Measurements from ENCODE around the gene SGCD.

The SGCD gene

GRCh38 chr5:156354571-156354970 is 27.6 kb downstream of the SGCD start:
- Histone ChIP-seq H3K79me2 (peaks cover 7% of the 10 kb centered on the region), H3K4me3 (ENCODE audit: low read depth, low read length) (no peak overlapping the region), H3K36me3 (ENCODE audit: control insufficient read depth, insufficient read depth, low read length) (no peaks in the 10 kb centered on the region), H2AFZ (no peak overlapping the region), H3K9me3 (ENCODE audit: control insufficient read depth, low read length) (no peaks in the 10 kb centered on the region), H3K9ac (no peak overlapping the region), H3K27ac (no peak overlapping the region), H3K27me3 (ENCODE audit: control insufficient read depth, insufficient read depth, low read length) (no peaks in the 10 kb centered on the region), H3K4me1 (no peaks in the 10 kb centered on the region), H3K4me2 (ENCODE audit: low read length) (no peak overlapping the region)
- TF ChIP-seq, protein P1, sequence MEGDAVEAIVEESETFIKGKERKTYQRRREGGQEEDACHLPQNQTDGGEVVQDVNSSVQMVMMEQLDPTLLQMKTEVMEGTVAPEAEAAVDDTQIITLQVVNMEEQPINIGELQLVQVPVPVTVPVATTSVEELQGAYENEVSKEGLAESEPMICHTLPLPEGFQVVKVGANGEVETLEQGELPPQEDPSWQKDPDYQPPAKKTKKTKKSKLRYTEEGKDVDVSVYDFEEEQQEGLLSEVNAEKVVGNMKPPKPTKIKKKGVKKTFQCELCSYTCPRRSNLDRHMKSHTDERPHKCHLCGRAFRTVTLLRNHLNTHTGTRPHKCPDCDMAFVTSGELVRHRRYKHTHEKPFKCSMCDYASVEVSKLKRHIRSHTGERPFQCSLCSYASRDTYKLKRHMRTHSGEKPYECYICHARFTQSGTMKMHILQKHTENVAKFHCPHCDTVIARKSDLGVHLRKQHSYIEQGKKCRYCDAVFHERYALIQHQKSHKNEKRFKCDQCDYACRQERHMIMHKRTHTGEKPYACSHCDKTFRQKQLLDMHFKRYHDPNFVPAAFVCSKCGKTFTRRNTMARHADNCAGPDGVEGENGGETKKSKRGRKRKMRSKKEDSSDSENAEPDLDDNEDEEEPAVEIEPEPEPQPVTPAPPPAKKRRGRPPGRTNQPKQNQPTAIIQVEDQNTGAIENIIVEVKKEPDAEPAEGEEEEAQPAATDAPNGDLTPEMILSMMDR (IDR thresholded peaks at IDR 0.05): no peak

GRCh38 chr5:156356238-156356637 is 29.3 kb downstream of the SGCD start:
- Histone ChIP-seq H3K9me3 (ENCODE audit: control insufficient read depth, low read length) (no peaks in the 10 kb centered on the region), H3K27ac (no peak overlapping the region), H3K4me2 (ENCODE audit: low read length) (no peak overlapping the region), H2AFZ (no peak overlapping the region), H3K4me1 (no peaks in the 10 kb centered on the region), H3K9ac (no peak overlapping the region), H3K36me3 (ENCODE audit: control insufficient read depth, insufficient read depth, low read length) (no peaks in the 10 kb centered on the region), H3K79me2 (peaks cover 4% of the 10 kb centered on the region), H3K27me3 (ENCODE audit: control insufficient read depth, insufficient read depth, low read length) (no peaks in the 10 kb centered on the region), H3K4me3 (ENCODE audit: low read depth, low read length) (no peak overlapping the region)
- TF ChIP-seq, protein P1 (IDR thresholded peaks at IDR 0.05): no peak

GRCh38 chr5:156359476-156359875 is 32.5 kb downstream of the SGCD start:
- Histone ChIP-seq H3K4me3 (ENCODE audit: low read depth, low read length) (no peak overlapping the region), H3K4me1 (no peaks in the 10 kb centered on the region), H3K9ac (no peak overlapping the region), H3K36me3 (ENCODE audit: control insufficient read depth, insufficient read depth, low read length) (no peaks in the 10 kb centered on the region), H3K79me2 (peaks cover 2% of the 10 kb centered on the region), H3K4me2 (ENCODE audit: low read length) (no peak overlapping the region), H3K27me3 (ENCODE audit: control insufficient read depth, insufficient read depth, low read length) (no peaks in the 10 kb centered on the region), H2AFZ (no peak overlapping the region), H3K9me3 (ENCODE audit: control insufficient read depth, low read length) (no peaks in the 10 kb centered on the region), H3K27ac (no peak overlapping the region)
- TF ChIP-seq, protein P1 (IDR thresholded peaks at IDR 0.05): no peak

- H3K27me3 ChIP-seq (ENCODE audit: control insufficient read depth, insufficient read depth, low read length): no peaks in the 10 kb centered on the region
- TF ChIP-seq, protein P1 (IDR thresholded peaks at IDR 0.05): no peak
- no peaks in the 10 kb centered on the region for H3K36me3 ChIP-seq (ENCODE audit: control insufficient read depth, insufficient read depth, low read length)
- H3K4me3 ChIP-seq (ENCODE audit: low read depth, low read length): no peak overlapping the region
- no peaks in the 10 kb centered on the region for H3K9me3 ChIP-seq (ENCODE audit: control insufficient read depth, low read length)
- no peak overlapping the region for H3K4me2 ChIP-seq (ENCODE audit: low read length)
- no peaks in the 10 kb centered on the region for H3K4me1 ChIP-seq
- no peak overlapping the region for H3K27ac ChIP-seq
- H3K79me2 ChIP-seq: peaks cover 2% of the 10 kb centered on the region
- no peak overlapping the region for H3K9ac ChIP-seq
- H2AFZ ChIP-seq: no peak overlapping the region
Observed at GRCh38 chr5:156361436-156362109, 34.6 kb downstream of the SGCD start.

DNA sequence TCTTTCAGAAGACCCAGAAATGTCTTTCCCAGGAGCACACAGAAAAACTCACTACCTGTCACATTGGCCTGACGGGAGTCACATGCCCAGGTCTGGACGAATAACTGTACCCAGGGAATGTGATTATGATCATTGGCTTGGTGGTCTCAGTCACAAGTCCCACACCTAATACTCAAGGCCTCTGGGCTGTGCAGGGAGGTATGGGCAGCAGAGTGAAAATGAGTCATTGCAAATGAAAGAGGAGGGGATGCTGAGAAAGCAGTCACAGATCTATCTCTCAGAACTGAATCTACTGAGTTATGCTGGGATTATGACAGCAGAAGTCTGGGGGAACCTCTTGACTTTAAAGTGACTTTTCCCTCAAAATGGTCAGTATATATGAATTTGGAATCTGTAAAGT is 36.9 kb downstream of the SGCD start:
- no peak overlapping the region for H3K4me3 ChIP-seq (ENCODE audit: low read depth, low read length)
- H2AFZ ChIP-seq: no peak overlapping the region
- H3K27ac ChIP-seq: no peak overlapping the region
- no peak overlapping the region for H3K4me2 ChIP-seq (ENCODE audit: low read length)
- no peak overlapping the region for H3K9ac ChIP-seq
- TF ChIP-seq, protein P1 (IDR thresholded peaks at IDR 0.05): no peak
- H3K4me1 ChIP-seq: no peaks in the 10 kb centered on the region
- no peaks in the 10 kb centered on the region for H3K9me3 ChIP-seq (ENCODE audit: control insufficient read depth, low read length)
- peaks cover 2% of the 10 kb centered on the region for H3K79me2 ChIP-seq
- no peaks in the 10 kb centered on the region for H3K27me3 ChIP-seq (ENCODE audit: control insufficient read depth, insufficient read depth, low read length)
- no peaks in the 10 kb centered on the region for H3K36me3 ChIP-seq (ENCODE audit: control insufficient read depth, insufficient read depth, low read length)
